GM21619 (cell line): ENCODE data around the gene CACNA1A.

Experiments
- ATAC-seq: cut with Tn5 transposase; IDR thresholded peaks from one replicate; pipeline ENCODE4 v1.9.1; 2021; ENCODE audit not compliant: unreplicated experiment

CACNA1A gene

DNA sequence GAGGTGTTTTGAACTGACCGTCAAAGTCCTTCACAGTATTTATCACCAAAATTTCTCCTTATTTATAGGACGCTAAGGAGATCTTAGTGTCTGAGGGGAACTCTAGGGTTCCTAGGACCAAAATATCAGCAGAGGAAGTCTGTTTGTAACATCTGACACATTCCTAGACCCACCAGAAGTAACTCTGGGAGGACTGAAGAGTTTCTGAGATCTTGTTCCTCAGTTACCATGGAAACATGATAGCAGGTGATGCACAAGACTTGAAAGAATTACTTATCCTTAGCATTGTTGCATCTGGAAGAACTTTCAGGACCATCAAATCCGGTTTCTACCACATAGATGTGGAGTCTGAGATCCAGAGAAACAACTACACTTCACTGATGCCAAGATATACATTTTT, 191.5 kb downstream of the CACNA1A start:
- no peak for ATAC-seq

- ATAC-seq, result no peak
These were observed 192.4 kb downstream of the CACNA1A start for GRCh38 chr19:13313875-13314274.

DNA sequence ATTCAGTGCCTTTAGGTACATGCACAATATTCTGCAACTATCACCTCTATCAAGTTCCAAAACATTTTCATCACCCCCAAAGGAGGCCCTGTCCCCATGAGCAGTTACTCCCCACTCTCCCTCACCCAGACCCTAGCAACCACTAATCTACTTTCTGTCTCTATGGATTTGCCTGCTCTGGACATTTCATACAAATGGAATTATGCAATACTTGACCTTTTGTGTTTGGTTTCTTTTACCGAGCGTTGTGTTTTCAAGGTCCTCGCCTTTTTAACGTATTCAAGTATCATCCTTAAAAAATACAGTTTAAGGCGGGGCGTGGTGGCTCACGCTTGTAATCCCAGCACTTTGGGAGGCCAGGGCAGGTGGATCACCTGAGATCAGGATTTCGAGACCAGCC, 196.4 kb downstream of the CACNA1A start:
- ATAC-seq, result no peak

GRCh38 chr19:13303381-13304129, 202.7 kb downstream of the CACNA1A start:
- ATAC-seq, result no peak

- ATAC-seq, result no peak
These were observed 203.6 kb downstream of the CACNA1A start for GRCh38 chr19:13302526-13303270.

DNA sequence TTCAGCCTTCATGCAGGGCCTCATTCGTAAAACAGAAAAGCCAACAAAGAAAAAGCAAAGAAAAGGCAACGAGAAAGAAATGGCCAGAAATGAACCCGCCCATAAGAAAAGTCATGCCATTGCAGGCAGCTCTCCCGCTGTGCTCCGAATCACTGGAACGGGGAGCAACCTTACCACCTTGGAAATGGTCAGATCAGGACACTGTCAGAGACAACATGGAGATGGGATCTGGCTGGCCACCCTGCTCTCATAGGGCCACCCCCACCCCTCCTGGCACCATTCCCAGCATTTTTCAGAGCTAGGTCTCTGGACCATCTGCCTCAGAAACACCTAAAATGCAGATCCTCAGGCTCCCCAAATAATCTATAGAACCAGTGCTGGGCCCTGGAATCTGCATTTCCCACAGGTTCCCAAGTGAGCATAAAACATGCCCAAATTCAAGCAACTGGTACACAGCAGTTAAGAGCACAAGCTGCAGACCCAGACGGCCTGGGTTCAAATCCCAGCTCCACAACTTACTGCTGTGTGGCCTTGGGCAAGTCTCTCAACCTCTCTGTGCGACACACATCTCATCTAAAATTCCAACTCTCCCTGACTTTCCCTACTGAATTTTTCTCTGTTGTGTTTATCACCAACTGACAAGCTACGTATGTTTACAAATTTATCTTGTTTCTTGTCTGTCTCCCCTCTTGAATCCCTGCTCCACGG, 204.5 kb downstream of the CACNA1A start:
- ATAC-seq, result no peak

GRCh38 chr19:13300421-13301030, 205.8 kb downstream of the CACNA1A start:
- no peak for ATAC-seq

DNA sequence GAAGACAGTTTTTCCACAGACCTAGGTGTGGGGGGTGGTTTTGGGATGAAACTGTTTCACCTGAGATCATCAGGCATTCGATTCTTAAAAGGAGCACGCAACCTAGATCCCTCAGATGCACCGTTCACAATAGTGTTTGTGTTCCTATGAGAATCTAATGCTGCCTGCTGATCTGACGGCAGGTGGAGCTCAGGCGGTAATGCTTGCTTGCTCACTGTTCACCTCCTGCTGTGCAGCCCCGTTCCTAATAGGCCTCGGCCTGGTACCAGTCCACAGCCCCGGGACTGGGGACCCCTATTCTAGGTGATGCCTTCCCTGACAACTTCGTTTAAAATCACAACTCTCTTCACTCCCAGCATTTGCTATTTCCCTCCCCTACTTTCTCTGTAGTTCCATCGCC, 206.4 kb downstream of the CACNA1A start:
- no peak for ATAC-seq

- no peak for ATAC-seq
These were observed 207.5 kb downstream of the CACNA1A start for GRCh38 chr19:13298565-13299481.

DNA sequence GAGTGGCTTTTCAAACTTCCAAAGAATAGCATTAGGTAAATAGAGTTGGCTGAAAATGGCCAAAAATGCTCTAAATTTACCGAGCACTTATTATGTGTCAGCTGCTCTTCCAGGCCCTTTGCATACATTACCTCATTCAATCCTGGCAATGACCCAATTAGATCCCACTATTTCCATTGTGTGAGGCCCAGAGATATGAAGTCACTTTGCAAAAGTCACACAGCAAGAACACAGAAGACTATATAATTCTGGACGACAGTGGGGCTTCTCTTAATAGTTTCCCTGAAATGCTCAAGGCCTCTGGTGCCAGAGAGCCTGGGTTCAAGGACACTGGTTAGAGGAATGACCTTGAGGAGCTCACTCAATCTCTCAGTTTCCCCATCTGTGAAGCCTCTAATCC, 209.3 kb downstream of the CACNA1A start:
- no peak for ATAC-seq

DNA sequence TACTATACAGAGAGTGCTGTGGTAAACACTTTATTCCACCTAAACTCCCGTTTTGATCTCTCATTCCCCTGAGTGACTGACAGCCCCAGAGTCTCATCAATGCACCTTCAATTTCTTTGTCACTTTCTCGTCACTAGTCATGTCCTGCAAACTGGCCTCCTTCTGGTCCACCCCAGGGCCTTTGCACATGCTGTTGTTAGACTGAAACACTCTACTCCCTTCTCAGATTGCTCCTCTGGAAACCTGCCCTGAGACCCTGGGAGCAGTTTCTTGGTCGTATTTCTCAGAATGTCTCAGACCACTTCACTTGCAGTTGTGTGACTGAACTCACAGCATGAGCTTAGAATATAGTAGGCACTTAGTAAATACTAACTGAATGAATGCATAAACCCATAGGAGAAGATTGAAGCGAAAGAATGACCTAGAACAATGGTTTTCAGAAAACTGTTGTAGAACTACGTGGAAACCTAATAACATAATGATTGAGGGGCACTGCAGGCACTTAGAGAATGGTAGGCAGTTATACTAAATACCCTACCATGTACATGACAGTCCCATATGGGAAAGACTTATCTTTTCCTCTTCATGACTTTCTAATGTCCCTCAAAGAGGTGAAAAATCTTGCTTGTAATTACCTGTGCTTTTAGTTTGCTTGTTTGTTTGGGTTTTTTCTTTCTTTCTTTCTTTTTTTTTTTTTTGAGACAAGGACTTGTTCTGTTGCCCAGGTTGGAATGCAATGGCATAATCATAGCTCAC, 211.3 kb downstream of the CACNA1A start:
- ATAC-seq, result no peak

DNA sequence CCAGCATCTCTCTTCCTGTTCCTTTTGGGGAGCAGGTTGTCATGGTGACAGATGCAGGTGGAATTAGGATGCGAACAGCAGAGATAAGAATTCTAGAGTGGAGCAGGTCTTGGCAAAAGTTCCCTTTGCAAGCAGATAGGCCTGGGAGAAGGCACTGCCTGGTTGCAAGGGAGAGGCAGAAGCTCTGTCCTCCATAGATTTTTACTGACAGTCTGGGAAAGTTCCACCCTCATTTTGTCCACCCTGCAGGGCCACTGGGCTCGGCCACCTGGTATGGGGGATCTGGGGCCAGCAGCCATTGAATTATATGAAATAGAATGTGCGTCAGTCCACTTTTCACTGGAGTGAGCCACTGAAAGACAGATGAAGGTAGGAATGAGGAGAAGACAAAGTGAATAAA, 214.4 kb downstream of the CACNA1A start:
- no peak for ATAC-seq

DNA sequence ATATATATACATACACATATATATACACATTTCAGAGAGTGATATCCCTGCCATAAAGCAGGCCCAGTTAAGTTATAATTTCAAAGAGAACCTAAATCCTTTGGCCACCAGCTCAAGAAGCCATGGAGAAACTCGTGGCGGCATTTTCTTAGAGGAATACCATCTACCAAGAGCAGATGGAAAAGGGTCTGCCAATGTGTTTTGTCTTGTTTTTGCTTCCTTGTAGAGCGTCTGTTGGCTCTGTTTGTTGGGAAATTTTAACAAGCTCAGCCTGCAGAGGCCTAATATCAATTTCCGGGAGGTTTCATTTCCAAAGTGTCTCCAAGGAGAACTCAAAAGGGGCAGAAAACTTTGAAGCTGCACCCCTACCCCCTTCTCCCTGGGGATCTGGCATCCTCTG, 215.5 kb downstream of the CACNA1A start:
- ATAC-seq, result no peak

DNA sequence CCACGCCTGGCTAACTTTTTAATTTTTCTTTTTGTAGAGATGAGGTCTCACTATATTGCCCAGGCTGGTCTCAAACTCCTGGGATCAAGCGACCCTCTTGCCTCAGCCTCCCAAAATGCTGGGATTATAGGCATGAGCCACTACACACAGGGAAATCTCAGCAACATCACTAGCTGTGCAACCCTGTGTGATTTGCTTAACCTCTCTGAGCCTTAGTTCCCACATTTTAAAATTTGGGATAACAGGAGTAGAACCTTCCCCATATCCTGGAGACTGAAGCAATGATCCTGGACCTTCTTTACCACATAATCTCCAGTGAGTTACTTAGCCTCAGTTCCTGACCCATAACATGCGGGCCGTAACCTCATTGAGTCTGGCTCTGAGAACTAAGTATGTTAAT, 217.0 kb downstream of the CACNA1A start:
- ATAC-seq, result no peak

DNA sequence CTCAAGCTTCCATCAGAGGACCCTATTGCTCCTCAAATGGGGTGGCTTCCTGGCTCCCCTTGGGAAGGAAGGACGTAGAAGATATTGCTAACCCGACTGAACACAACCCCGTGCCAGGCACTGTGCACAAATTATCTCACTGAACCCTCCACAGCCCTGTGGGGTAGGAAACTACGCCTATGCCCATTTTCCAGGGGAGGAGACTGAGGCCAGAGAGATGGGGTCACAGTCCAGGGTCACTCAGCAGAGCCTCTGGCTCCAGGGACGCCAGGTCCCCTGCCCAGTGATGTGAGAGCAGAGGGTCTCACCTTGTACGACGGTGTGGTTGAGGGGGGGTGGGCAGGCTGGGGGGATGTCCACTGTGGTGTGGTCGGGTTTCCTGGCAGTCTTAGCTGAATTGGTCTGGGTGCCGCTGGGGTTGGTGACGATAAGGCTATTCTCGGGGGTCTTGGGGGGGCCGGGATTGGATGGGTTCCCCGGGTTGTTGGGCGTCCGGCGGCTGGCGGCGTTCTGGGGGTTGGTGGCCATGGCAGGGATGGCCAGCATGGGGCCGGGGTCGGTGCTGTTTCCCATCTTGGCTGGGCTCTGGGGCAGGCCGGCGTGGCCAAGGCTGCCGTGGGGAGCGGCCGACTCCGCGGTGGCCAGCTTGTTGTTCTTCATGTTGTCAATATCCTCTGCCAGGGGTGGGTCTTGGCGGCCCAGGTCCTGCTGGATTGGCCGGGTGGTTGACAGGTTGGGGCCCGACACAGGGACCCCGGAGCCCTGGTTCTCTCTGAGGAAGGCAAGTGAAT, 219.9 kb downstream of the CACNA1A start:
- ATAC-seq, result no peak

GRCh38 chr19:13284929-13285928, 221.1 kb downstream of the CACNA1A start:
- ATAC-seq, result no peak

- no peak for ATAC-seq
These were observed 222.4 kb downstream of the CACNA1A start for GRCh38 chr19:13283871-13284270.
